Measurements from ENCODE around the gene ARHGEF7. TPM values are rescaled to one million over a fixed set of nuclear protein-coding genes. Genes with fewer than 3 reads are reported as not detected.

ARHGEF7 gene
- total RNA-seq, 1 donor from 2014 or later: 64.6 TPM

DNA sequence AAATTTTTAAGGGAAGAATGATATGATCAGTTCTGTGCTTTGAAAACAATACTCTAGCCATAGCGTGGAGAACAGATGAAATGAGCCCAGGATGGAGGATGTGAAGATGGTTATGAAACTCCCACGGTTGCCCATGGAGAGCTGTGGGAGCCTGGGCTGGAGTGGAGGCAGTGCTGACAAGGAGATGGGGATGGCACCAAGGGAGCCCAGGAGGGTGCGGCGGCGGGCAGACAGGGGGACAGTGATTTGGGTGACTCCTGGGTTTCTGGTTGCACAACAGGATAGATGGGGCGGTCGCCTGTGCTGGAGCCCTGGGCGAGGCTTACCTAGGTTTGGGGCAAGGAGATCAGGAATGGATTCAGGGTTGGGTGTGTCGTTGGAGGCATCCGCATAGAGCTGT, 15.9 kb downstream of the ARHGEF7 start:
- Histone ChIP-seq H3K4me3 (no peak overlapping the region), H3F3A (ENCODE audit: low read depth) (peaks cover 7% of the 10 kb centered on the region), H3K4me2 (no peak overlapping the region), H3K27me3 (no peaks in the 10 kb centered on the region), H3K9ac (no peak overlapping the region), H3K27ac (no peak overlapping the region), H2AFZ (replicated peaks) (no peak overlapping the region), H3K4me1 (no peaks in the 10 kb centered on the region), H3K9me3 (ENCODE audit: low read depth) (no peaks in the 10 kb centered on the region), H3K79me2 (ENCODE audit: low read depth) (peaks cover 4% of the 10 kb centered on the region), H4K20me1 (ENCODE audit: low read depth) (no peaks in the 10 kb centered on the region), H3K36me3 (no peaks in the 10 kb centered on the region)
- H3K36me3 Mint-ChIP-seq: peaks cover 6% of the 10 kb centered on the region
- TF ChIP-seq, protein P1, sequence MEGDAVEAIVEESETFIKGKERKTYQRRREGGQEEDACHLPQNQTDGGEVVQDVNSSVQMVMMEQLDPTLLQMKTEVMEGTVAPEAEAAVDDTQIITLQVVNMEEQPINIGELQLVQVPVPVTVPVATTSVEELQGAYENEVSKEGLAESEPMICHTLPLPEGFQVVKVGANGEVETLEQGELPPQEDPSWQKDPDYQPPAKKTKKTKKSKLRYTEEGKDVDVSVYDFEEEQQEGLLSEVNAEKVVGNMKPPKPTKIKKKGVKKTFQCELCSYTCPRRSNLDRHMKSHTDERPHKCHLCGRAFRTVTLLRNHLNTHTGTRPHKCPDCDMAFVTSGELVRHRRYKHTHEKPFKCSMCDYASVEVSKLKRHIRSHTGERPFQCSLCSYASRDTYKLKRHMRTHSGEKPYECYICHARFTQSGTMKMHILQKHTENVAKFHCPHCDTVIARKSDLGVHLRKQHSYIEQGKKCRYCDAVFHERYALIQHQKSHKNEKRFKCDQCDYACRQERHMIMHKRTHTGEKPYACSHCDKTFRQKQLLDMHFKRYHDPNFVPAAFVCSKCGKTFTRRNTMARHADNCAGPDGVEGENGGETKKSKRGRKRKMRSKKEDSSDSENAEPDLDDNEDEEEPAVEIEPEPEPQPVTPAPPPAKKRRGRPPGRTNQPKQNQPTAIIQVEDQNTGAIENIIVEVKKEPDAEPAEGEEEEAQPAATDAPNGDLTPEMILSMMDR (IDR thresholded peaks at IDR 0.05): no peak
- TF ChIP-seq EZH2 (IDR thresholded peaks at IDR 0.05) (no peak), EZH2phosphoT487 (IDR thresholded peaks at IDR 0.05) (no peak)
- peaks cover 8% of the 10 kb centered on the region for H3K9me3 Mint-ChIP-seq
- peak overlapping the region; percentile 32 for H3K27ac Mint-ChIP-seq
- H3K27me3 Mint-ChIP-seq (ENCODE audit: insufficient read depth, low read depth): no peaks in the 10 kb centered on the region
- no peak for DNase-seq (ENCODE audit: low spot score)
- no peak overlapping the region for H3K4me3 Mint-ChIP-seq
- H3K4me1 Mint-ChIP-seq: no peaks in the 10 kb centered on the region

- Mint-ChIP-seq H3K4me1 (no peaks in the 10 kb centered on the region), H3K27ac (no peak overlapping the region), H3K36me3 (peaks cover 6% of the 10 kb centered on the region), H3K4me3 (no peak overlapping the region), H3K27me3 (ENCODE audit: insufficient read depth, low read depth) (no peaks in the 10 kb centered on the region), H3K9me3 (peaks cover 8% of the 10 kb centered on the region)
- Histone ChIP-seq H2AFZ (replicated peaks) (no peak overlapping the region), H3K79me2 (ENCODE audit: low read depth) (peaks cover 4% of the 10 kb centered on the region), H3K4me2 (no peak overlapping the region), H3K4me1 (no peaks in the 10 kb centered on the region), H3K36me3 (no peaks in the 10 kb centered on the region), H4K20me1 (ENCODE audit: low read depth) (no peaks in the 10 kb centered on the region), H3K9ac (no peak overlapping the region), H3K27me3 (no peaks in the 10 kb centered on the region), H3K27ac (no peak overlapping the region), H3K9me3 (ENCODE audit: low read depth) (no peaks in the 10 kb centered on the region), H3K4me3 (no peak overlapping the region), H3F3A (ENCODE audit: low read depth) (peaks cover 7% of the 10 kb centered on the region)
- TF ChIP-seq EZH2phosphoT487 (IDR thresholded peaks at IDR 0.05) (no peak), EZH2 (IDR thresholded peaks at IDR 0.05) (no peak)
- TF ChIP-seq, protein P1 (IDR thresholded peaks at IDR 0.05): no peak
- DNase-seq (ENCODE audit: low spot score): no peak
Observed at GRCh38 chr13:111131611-111132010, 16.5 kb downstream of the ARHGEF7 start.

DNA sequence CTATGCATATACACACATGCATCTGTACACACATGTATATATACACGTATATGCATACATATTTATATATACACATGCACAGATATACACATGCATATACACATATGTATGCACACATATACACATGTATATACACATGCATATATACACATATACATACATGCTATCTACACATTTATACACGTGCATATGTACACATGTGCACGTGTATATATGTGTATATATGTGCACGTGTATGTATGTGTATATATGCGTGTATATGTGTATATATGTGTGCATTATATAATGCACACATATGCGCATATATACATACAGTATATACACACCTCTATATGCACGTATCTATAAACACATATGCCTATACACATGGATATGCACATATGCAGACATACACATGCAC, 17.8 kb downstream of the ARHGEF7 start:
- Histone ChIP-seq H3K27me3 (no peaks in the 10 kb centered on the region), H3K36me3 (no peaks in the 10 kb centered on the region), H3K27ac (no peak overlapping the region), H3K79me2 (ENCODE audit: low read depth) (peaks cover 4% of the 10 kb centered on the region), H3K9ac (no peak overlapping the region), H3K9me3 (ENCODE audit: low read depth) (no peaks in the 10 kb centered on the region), H4K20me1 (ENCODE audit: low read depth) (no peaks in the 10 kb centered on the region), H2AFZ (replicated peaks) (no peak overlapping the region), H3K4me2 (no peak overlapping the region), H3K4me3 (no peak overlapping the region), H3K4me1 (no peaks in the 10 kb centered on the region), H3F3A (ENCODE audit: low read depth) (peaks cover 7% of the 10 kb centered on the region)
- Mint-ChIP-seq H3K27ac (no peak overlapping the region), H3K9me3 (peaks cover 8% of the 10 kb centered on the region), H3K4me3 (no peak overlapping the region), H3K36me3 (peaks cover 6% of the 10 kb centered on the region), H3K4me1 (no peaks in the 10 kb centered on the region), H3K27me3 (ENCODE audit: insufficient read depth, low read depth) (no peaks in the 10 kb centered on the region)
- TF ChIP-seq EZH2 (IDR thresholded peaks at IDR 0.05): no peak
- TF ChIP-seq, protein P1 (IDR thresholded peaks at IDR 0.05): no peak
- TF ChIP-seq EZH2phosphoT487 (IDR thresholded peaks at IDR 0.05): no peak
- no peak for DNase-seq (ENCODE audit: low spot score)

Data from neural progenitor cell (in vitro differentiated cells).